Measurements from ENCODE around the gene ENPP7.

ENPP7 gene

DNA sequence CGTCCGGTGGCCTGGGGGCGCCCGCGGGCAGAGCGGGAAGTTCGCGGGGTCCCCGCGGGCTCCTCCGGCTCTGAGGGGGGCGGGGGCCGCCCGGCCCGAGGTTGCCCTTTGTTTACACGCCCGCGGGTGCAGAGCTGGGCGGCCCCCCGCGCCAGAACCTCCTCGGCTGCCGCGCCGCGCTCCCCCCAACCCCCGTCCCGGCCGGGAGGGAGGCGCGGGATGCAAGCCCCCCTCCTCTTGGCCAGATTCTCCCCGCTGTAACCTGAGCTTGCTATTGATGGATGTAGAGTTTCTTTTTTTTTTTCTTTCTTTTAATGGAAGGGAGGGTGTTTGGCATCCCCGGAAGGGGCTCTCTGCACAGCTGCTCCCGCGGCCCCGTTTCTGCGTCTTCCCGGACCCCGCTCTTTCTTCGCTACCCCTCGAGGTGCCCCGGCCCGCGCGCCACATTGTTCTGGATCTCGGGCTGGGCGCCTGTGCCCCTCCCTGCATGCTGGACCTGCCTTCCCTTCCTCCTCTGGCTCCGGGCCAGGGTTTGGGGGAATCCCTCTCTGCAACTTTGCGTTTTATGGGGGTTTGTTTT, 47.9 kb downstream of the ENPP7 start (continued):
- no peak; the same call in 1 of the 2 replicates for TF ChIP-seq ZXDB (tag by site-specific recombination; IDR thresholded peaks at IDR 0.05)
- no peak for TF ChIP-seq BCL11B (tag by site-specific recombination; IDR thresholded peaks at IDR 0.05; ENCODE audit: low read depth)
- no peak for TF ChIP-seq SALL2 (tag by site-specific recombination; IDR thresholded peaks at IDR 0.05; ENCODE audit: borderline replicate concordance)
- TF ChIP-seq, protein P1, sequence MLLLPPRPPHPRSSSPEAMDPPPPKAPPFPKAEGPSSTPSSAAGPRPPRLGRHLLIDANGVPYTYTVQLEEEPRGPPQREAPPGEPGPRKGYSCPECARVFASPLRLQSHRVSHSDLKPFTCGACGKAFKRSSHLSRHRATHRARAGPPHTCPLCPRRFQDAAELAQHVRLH (tag by site-specific recombination; IDR thresholded peaks at IDR 0.05): no peak
- no peak for TF ChIP-seq MEIS1 (CRISPR knock-in tag; IDR thresholded peaks at IDR 0.05; ENCODE audit: borderline replicate concordance)
- TF ChIP-seq ZNF184 (tag by site-specific recombination; IDR thresholded peaks at IDR 0.05): no peak
- TF ChIP-seq ZNF530 (tag by site-specific recombination; IDR thresholded peaks at IDR 0.05; ENCODE audit: low read depth): no peak
- TF ChIP-seq ZNF658 (tag by site-specific recombination; IDR thresholded peaks at IDR 0.05): no peak
- TF ChIP-seq, protein P2, sequence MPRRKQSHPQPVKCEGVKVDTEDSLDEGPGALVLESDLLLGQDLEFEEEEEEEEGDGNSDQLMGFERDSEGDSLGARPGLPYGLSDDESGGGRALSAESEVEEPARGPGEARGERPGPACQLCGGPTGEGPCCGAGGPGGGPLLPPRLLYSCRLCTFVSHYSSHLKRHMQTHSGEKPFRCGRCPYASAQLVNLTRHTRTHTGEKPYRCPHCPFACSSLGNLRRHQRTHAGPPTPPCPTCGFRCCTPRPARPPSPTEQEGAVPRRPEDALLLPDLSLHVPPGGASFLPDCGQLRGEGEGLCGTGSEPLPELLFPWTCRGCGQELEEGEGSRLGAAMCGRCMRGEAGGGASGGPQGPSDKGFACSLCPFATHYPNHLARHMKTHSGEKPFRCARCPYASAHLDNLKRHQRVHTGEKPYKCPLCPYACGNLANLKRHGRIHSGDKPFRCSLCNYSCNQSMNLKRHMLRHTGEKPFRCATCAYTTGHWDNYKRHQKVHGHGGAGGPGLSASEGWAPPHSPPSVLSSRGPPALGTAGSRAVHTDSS (tag by site-specific recombination; IDR thresholded peaks at IDR 0.05): no peak
- TF ChIP-seq, protein P3, sequence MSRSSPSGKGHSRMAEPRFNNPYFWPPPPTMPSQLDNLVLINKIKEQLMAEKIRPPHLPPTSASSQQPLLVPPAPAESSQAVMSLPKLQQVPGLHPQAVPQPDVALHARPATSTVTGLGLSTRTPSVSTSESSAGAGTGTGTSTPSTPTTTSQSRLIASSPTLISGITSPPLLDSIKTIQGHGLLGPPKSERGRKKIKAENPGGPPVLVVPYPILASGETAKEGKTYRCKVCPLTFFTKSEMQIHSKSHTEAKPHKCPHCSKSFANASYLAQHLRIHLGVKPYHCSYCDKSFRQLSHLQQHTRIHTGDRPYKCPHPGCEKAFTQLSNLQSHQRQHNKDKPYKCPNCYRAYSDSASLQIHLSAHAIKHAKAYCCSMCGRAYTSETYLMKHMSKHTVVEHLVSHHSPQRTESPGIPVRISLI (tag by site-specific recombination; IDR thresholded peaks at IDR 0.05): no peak
- TF ChIP-seq FEZF1 (tag by site-specific recombination; IDR thresholded peaks at IDR 0.05): no peak; the same call in 1 of the 2 replicates
- TF ChIP-seq ZNF248 (tag by site-specific recombination; IDR thresholded peaks at IDR 0.05): no peak
- TF ChIP-seq KLF10 (tag by site-specific recombination; IDR thresholded peaks at IDR 0.05): peak; percentile 71; the same call in 1 of the 2 replicates
- TF ChIP-seq, protein P4, sequence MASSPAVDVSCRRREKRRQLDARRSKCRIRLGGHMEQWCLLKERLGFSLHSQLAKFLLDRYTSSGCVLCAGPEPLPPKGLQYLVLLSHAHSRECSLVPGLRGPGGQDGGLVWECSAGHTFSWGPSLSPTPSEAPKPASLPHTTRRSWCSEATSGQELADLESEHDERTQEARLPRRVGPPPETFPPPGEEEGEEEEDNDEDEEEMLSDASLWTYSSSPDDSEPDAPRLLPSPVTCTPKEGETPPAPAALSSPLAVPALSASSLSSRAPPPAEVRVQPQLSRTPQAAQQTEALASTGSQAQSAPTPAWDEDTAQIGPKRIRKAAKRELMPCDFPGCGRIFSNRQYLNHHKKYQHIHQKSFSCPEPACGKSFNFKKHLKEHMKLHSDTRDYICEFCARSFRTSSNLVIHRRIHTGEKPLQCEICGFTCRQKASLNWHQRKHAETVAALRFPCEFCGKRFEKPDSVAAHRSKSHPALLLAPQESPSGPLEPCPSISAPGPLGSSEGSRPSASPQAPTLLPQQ (tag by site-specific recombination; IDR thresholded peaks at IDR 0.05): peak; percentile 7; the same call in 1 of the 2 replicates
- TF ChIP-seq HOXC10 (CRISPR knock-in tag; IDR thresholded peaks at IDR 0.05): no peak
- TF ChIP-seq, protein P5, sequence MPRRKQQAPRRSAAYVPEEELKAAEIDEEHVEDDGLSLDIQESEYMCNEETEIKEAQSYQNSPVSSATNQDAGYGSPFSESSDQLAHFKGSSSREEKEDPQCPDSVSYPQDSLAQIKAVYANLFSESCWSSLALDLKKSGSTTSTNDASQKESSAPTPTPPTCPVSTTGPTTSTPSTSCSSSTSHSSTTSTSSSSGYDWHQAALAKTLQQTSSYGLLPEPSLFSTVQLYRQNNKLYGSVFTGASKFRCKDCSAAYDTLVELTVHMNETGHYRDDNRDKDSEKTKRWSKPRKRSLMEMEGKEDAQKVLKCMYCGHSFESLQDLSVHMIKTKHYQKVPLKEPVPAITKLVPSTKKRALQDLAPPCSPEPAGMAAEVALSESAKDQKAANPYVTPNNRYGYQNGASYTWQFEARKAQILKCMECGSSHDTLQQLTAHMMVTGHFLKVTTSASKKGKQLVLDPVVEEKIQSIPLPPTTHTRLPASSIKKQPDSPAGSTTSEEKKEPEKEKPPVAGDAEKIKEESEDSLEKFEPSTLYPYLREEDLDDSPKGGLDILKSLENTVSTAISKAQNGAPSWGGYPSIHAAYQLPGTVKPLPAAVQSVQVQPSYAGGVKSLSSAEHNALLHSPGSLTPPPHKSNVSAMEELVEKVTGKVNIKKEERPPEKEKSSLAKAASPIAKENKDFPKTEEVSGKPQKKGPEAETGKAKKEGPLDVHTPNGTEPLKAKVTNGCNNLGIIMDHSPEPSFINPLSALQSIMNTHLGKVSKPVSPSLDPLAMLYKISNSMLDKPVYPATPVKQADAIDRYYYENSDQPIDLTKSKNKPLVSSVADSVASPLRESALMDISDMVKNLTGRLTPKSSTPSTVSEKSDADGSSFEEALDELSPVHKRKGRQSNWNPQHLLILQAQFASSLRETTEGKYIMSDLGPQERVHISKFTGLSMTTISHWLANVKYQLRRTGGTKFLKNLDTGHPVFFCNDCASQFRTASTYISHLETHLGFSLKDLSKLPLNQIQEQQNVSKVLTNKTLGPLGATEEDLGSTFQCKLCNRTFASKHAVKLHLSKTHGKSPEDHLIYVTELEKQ (tag by site-specific recombination; IDR thresholded peaks at IDR 0.05; ENCODE audit: borderline replicate concordance): no peak
- TF ChIP-seq ZNF645 (tag by site-specific recombination; IDR thresholded peaks at IDR 0.05): no peak
- no peak for TF ChIP-seq OVOL3 (tag by site-specific recombination; IDR thresholded peaks at IDR 0.05)
- TF ChIP-seq ZNF747 (tag by site-specific recombination; IDR thresholded peaks at IDR 0.05): no peak
- TF ChIP-seq ZFP69B (tag by site-specific recombination; IDR thresholded peaks at IDR 0.05): peak; percentile 50; the same call in 1 of the 2 replicates
- no peak for TF ChIP-seq ATF2 (tag by site-specific recombination; IDR thresholded peaks at IDR 0.05; ENCODE audit: low read depth)
- TF ChIP-seq ZFP41 (tag by site-specific recombination; IDR thresholded peaks at IDR 0.05; ENCODE audit: borderline replicate concordance): no peak
- TF ChIP-seq, protein P6, sequence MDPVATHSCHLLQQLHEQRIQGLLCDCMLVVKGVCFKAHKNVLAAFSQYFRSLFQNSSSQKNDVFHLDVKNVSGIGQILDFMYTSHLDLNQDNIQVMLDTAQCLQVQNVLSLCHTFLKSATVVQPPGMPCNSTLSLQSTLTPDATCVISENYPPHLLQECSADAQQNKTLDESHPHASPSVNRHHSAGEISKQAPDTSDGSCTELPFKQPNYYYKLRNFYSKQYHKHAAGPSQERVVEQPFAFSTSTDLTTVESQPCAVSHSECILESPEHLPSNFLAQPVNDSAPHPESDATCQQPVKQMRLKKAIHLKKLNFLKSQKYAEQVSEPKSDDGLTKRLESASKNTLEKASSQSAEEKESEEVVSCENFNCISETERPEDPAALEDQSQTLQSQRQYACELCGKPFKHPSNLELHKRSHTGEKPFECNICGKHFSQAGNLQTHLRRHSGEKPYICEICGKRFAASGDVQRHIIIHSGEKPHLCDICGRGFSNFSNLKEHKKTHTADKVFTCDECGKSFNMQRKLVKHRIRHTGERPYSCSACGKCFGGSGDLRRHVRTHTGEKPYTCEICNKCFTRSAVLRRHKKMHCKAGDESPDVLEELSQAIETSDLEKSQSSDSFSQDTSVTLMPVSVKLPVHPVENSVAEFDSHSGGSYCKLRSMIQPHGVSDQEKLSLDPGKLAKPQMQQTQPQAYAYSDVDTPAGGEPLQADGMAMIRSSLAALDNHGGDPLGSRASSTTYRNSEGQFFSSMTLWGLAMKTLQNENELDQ (tag by site-specific recombination; IDR thresholded peaks at IDR 0.05; ENCODE audit: low read depth): no peak
- TF ChIP-seq ZFP3 (tag by site-specific recombination; IDR thresholded peaks at IDR 0.05; ENCODE audit: low read depth): no peak
- no peak for TF ChIP-seq TCF7L2 (IDR thresholded peaks at IDR 0.05; ENCODE audit: borderline replicate concordance, low read depth, low read length)
- TF ChIP-seq ZNF221 (tag by site-specific recombination; IDR thresholded peaks at IDR 0.05; ENCODE audit: borderline replicate concordance): no peak

Data from HEK293 (cell line).